Measurements from ENCODE around the gene CDKAL1.

DNA sequence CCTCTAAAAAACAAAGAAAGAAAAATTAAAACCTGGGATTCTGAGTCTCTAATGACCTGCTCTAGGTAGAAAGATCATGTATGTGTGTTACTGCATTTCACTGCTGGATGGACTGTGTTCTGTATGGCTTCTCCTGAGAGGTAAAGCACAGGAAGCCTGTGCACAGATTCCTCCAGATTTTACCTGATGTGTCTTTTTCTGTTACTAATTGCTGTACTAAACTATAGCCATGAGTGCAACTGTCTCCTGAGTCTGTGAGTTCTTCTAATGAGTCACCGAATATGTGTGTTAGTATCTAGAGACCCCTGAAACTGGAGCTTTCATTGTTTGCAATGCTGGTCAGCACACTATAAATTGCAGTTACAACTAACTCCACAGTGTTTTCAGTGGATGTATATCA is 270.8 kb downstream of the CDKAL1 start:
- TF ChIP-seq, protein P1, sequence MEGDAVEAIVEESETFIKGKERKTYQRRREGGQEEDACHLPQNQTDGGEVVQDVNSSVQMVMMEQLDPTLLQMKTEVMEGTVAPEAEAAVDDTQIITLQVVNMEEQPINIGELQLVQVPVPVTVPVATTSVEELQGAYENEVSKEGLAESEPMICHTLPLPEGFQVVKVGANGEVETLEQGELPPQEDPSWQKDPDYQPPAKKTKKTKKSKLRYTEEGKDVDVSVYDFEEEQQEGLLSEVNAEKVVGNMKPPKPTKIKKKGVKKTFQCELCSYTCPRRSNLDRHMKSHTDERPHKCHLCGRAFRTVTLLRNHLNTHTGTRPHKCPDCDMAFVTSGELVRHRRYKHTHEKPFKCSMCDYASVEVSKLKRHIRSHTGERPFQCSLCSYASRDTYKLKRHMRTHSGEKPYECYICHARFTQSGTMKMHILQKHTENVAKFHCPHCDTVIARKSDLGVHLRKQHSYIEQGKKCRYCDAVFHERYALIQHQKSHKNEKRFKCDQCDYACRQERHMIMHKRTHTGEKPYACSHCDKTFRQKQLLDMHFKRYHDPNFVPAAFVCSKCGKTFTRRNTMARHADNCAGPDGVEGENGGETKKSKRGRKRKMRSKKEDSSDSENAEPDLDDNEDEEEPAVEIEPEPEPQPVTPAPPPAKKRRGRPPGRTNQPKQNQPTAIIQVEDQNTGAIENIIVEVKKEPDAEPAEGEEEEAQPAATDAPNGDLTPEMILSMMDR (IDR thresholded peaks at IDR 0.05) = no peak
- no peak for TF ChIP-seq EZH2 (IDR thresholded peaks at IDR 0.05)

Measured in neural progenitor cell (in vitro differentiated cells).